DND-41 (cell line): ENCODE data around the gene SLC1A7.
A peak's percentile ranks its signal among the peaks of the same experiment; 100 is the strongest.

Source experiments
- ATAC-seq: fragments of 200-7000 bp; cut with Tn5 transposase; 3 replicates; pipeline ENCODE4 v1.9.1; 2021; ENCODE audit warnings: low read depth; ENCODE audit not compliant: insufficient read depth
- DNase-seq: peaks from one replicate; pipeline ENCODE4 v3.0.0-alpha.2; 2020
- H2AFZ ChIP-seq: 2 replicates; pipeline ENCODE4 v1.6.0; 2012; ENCODE audit warnings: low read depth, low read length
- H3K27ac ChIP-seq: 2 replicates; pipeline ENCODE4 v1.5.1; 2012; ENCODE audit warnings: low read length, inconsistent platforms
- H3K27me3 ChIP-seq: fragments of 200-600 bp; sonication (generic); 2 replicates; pipeline ENCODE4 v1.6.0; 2012; ENCODE audit warnings: low read length, mild to moderate bottlenecking, inconsistent platforms; ENCODE audit not compliant: insufficient read depth, poor library complexity
- H3K36me3 ChIP-seq: 2 replicates; pipeline ENCODE4 v1.5.1; 2012; ENCODE audit warnings: low read length, inconsistent platforms; ENCODE audit not compliant: insufficient read depth
- H3K4me1 ChIP-seq: 2 replicates; pipeline ENCODE4 v1.5.1; 2012; ENCODE audit warnings: mild to moderate bottlenecking, low read length; ENCODE audit not compliant: insufficient read depth
- H3K4me2 ChIP-seq: 2 replicates; pipeline ENCODE4 v1.6.0; 2012; ENCODE audit warnings: mild to moderate bottlenecking, moderate library complexity, low read length, inconsistent platforms; ENCODE audit not compliant: insufficient read depth
- H3K4me3 ChIP-seq, 2 experiments: fragments of 200-600 bp in 1 of 2; shearing (Covaris generic) in 1 of 2; 2 replicates each; pipeline ENCODE4 v1.5.1; 2012 to 2016; ENCODE audit warnings: inconsistent platforms in 2 of 2, low read length in 2 of 2, mild to moderate bottlenecking in 2 of 2, low read depth in 1 of 2, moderate library complexity in 1 of 2
- H3K79me2 ChIP-seq: 2 replicates; pipeline ENCODE4 v1.6.0; 2012; ENCODE audit warnings: low read length, inconsistent platforms; ENCODE audit not compliant: insufficient read depth
- H3K9ac ChIP-seq: 2 replicates; pipeline ENCODE4 v1.6.0; 2012; ENCODE audit warnings: low read depth, mild to moderate bottlenecking, inconsistent platforms, low read length, moderate library complexity
- H3K9me3 ChIP-seq: 2 replicates; pipeline ENCODE4 v1.5.1; 2012; ENCODE audit warnings: low read length, moderate library complexity, mild to moderate bottlenecking, inconsistent platforms; ENCODE audit not compliant: insufficient read depth, severe bottlenecking
- H4K20me1 ChIP-seq: 2 replicates; pipeline ENCODE4 v1.6.0; 2012; ENCODE audit warnings: low read length; ENCODE audit not compliant: insufficient read depth
- CTCF ChIP-seq: IDR thresholded peaks from 2 replicates; pipeline ENCODE4 v1.5.1; 2012; ENCODE audit warnings: borderline replicate concordance, low read length, moderate library complexity, mild to moderate bottlenecking; ENCODE audit not compliant: poor library complexity, severe bottlenecking; ENCODE audit errors: extremely low read depth
- EZH2 ChIP-seq: IDR thresholded peaks from 3 replicates; pipeline ENCODE4 v1.6.1; 2012; ENCODE audit warnings: borderline replicate concordance, low read depth, mild to moderate bottlenecking, moderate library complexity, low read length, inconsistent platforms; ENCODE audit not compliant: severe bottlenecking

Gene SLC1A7

GRCh38 chr1:53128401-53128800 lies 14.0 kb downstream of the SLC1A7 start:
- Histone ChIP-seq H3K79me2 (no peaks in the 10 kb centered on the region), H4K20me1 (no peaks in the 10 kb centered on the region), H3K36me3 (no peaks in the 10 kb centered on the region), H2AFZ (no peak overlapping the region), H3K27me3 (no peaks in the 10 kb centered on the region), H3K4me2 (no peak overlapping the region), H3K4me3 (no peak overlapping the region), H3K9ac (no peak overlapping the region), H3K9me3 (no peaks in the 10 kb centered on the region), H3K4me1 (no peaks in the 10 kb centered on the region), H3K27ac (no peak overlapping the region)
- DNase-seq, result no peak
- TF ChIP-seq EZH2 (no peak), CTCF (no peak)
- ATAC-seq, result no peak

GRCh38 chr1:53127546-53127945 lies 14.9 kb downstream of the SLC1A7 start:
- DNase-seq, result peak; percentile 12
- TF ChIP-seq EZH2 (no peak), CTCF (no peak)
- H3K4me1 ChIP-seq, result no peaks in the 10 kb centered on the region
- H3K4me3 ChIP-seq, result no peak overlapping the region
- peak; percentile 67 for ATAC-seq
- H3K9me3 ChIP-seq, result no peaks in the 10 kb centered on the region
- H3K79me2 ChIP-seq, result no peaks in the 10 kb centered on the region
- H3K4me2 ChIP-seq, result no peak overlapping the region
- no peaks in the 10 kb centered on the region for H4K20me1 ChIP-seq
- no peak overlapping the region for H3K9ac ChIP-seq
- H3K27ac ChIP-seq, result no peak overlapping the region
- H2AFZ ChIP-seq, result no peak overlapping the region
- no peaks in the 10 kb centered on the region for H3K36me3 ChIP-seq
- no peaks in the 10 kb centered on the region for H3K27me3 ChIP-seq

GRCh38 chr1:53126495-53126894 lies 15.9 kb downstream of the SLC1A7 start:
- Histone ChIP-seq H3K9me3 (no peaks in the 10 kb centered on the region), H3K9ac (no peak overlapping the region), H3K79me2 (no peaks in the 10 kb centered on the region), H3K4me1 (no peaks in the 10 kb centered on the region), H3K27me3 (no peaks in the 10 kb centered on the region), H3K36me3 (no peaks in the 10 kb centered on the region), H3K4me3 (no peak overlapping the region), H2AFZ (no peak overlapping the region), H3K4me2 (no peak overlapping the region), H4K20me1 (no peaks in the 10 kb centered on the region), H3K27ac (no peak overlapping the region)
- no peak for ATAC-seq
- TF ChIP-seq EZH2, result no peak
- TF ChIP-seq CTCF, result no peak
- no peak for DNase-seq

- H3K9ac ChIP-seq, result no peak overlapping the region
- H2AFZ ChIP-seq, result no peak overlapping the region
- H3K4me2 ChIP-seq, result no peak overlapping the region
- H3K27ac ChIP-seq, result no peak overlapping the region
- TF ChIP-seq CTCF (no peak), EZH2 (no peak)
- DNase-seq (no peak), ATAC-seq (no peak)
- no peaks in the 10 kb centered on the region for H3K9me3 ChIP-seq
- no peaks in the 10 kb centered on the region for H4K20me1 ChIP-seq
- H3K27me3 ChIP-seq, result no peaks in the 10 kb centered on the region
- no peak overlapping the region for H3K4me3 ChIP-seq
- no peaks in the 10 kb centered on the region for H3K79me2 ChIP-seq
- no peaks in the 10 kb centered on the region for H3K36me3 ChIP-seq
- no peaks in the 10 kb centered on the region for H3K4me1 ChIP-seq
Measured at GRCh38 chr1:53125623-53126360, 16.6 kb downstream of the SLC1A7 start.
